H9 (cell line): ENCODE measurements around the gene SPTBN1. TPM values are rescaled to one million over a fixed set of nuclear protein-coding genes. Genes with fewer than 3 reads are reported as not detected.

Source experiments
- DNase-seq: peaks from one replicate; pipeline ENCODE4 v3.0.0-alpha.2; 2017
- H2AFZ ChIP-seq: one replicate; pipeline ENCODE4 v1.6.1; 2013; ENCODE audit warnings: mild to moderate bottlenecking, low read length, control low read depth, moderate library complexity
- H2AK5ac ChIP-seq: 2 replicates; pipeline ENCODE4 v1.6.1; 2013; ENCODE audit warnings: low read length, control low read depth, mixed read lengths; ENCODE audit not compliant: insufficient read length
- H2BK120ac ChIP-seq: one replicate; pipeline ENCODE4 v1.6.1; 2013; ENCODE audit warnings: low read depth, mild to moderate bottlenecking, low read length, control low read depth, inconsistent platforms; ENCODE audit not compliant: poor library complexity, severe bottlenecking
- H2BK12ac ChIP-seq: 2 replicates; pipeline ENCODE4 v1.6.1; 2013; ENCODE audit warnings: low read length, control low read depth, mixed read lengths, low read depth; ENCODE audit not compliant: insufficient read length
- H2BK15ac ChIP-seq: 2 replicates; pipeline ENCODE4 v1.6.1; 2013; ENCODE audit warnings: low read depth, low read length, control low read depth
- H2BK20ac ChIP-seq: one replicate; pipeline ENCODE4 v1.6.1; 2013; ENCODE audit warnings: low read depth, mild to moderate bottlenecking, low read length, control low read depth, inconsistent platforms; ENCODE audit not compliant: poor library complexity, severe bottlenecking
- H2BK5ac ChIP-seq: 2 replicates; pipeline ENCODE4 v1.6.1; 2013; ENCODE audit warnings: low read length, control low read depth, mixed read lengths; ENCODE audit not compliant: insufficient read length
- H3K14ac ChIP-seq: 2 replicates; pipeline ENCODE4 v1.6.1; 2013; ENCODE audit warnings: low read length, control low read depth; ENCODE audit not compliant: insufficient read depth
- H3K18ac ChIP-seq: 2 replicates; pipeline ENCODE4 v1.6.1; 2013; ENCODE audit warnings: low read depth, mild to moderate bottlenecking, mixed read lengths, low read length, control low read depth; ENCODE audit not compliant: insufficient read length
- H3K23ac ChIP-seq: 2 replicates; pipeline ENCODE4 v1.6.1; 2013; ENCODE audit warnings: low read length, control low read depth, mixed read lengths, low read depth; ENCODE audit not compliant: insufficient read length
- H3K23me2 ChIP-seq: 2 replicates; pipeline ENCODE4 v1.6.1; 2013; ENCODE audit warnings: low read depth, mild to moderate bottlenecking, mixed read lengths, low read length, control low read depth; ENCODE audit not compliant: insufficient read length, poor library complexity, severe bottlenecking
- H3K27ac ChIP-seq: 2 replicates; pipeline ENCODE4 v1.5.1; 2013; ENCODE audit warnings: low read length, control low read depth, mixed read lengths, low read depth; ENCODE audit not compliant: insufficient read length
- H3K27me3 ChIP-seq: 2 replicates; pipeline ENCODE4 v1.6.1; 2013; ENCODE audit warnings: low read length, control low read depth, inconsistent platforms; ENCODE audit not compliant: insufficient read depth
- H3K4ac ChIP-seq: 2 replicates; pipeline ENCODE4 v1.6.1; 2013; ENCODE audit warnings: low read depth, mild to moderate bottlenecking, control low read depth, inconsistent platforms, low read length, moderate library complexity
- H3K4me1 ChIP-seq: 2 replicates; pipeline ENCODE4 v1.6.1; 2013; ENCODE audit warnings: low read length, control low read depth, inconsistent platforms; ENCODE audit not compliant: insufficient read depth
- H3K4me2 ChIP-seq: 2 replicates; pipeline ENCODE4 v1.6.1; 2013; ENCODE audit warnings: low read length, control low read depth, mixed read lengths; ENCODE audit not compliant: insufficient read length, insufficient read depth
- H3K56ac ChIP-seq: 2 replicates; pipeline ENCODE4 v1.6.1; 2013; ENCODE audit warnings: low read depth, mild to moderate bottlenecking, mixed read lengths, low read length, control low read depth; ENCODE audit not compliant: insufficient read length
- H3K79me1 ChIP-seq: 2 replicates; pipeline ENCODE4 v1.6.1; 2013; ENCODE audit warnings: low read depth, mild to moderate bottlenecking, moderate library complexity, low read length, control low read depth, inconsistent platforms; ENCODE audit not compliant: insufficient read depth, poor library complexity, severe bottlenecking
- H3K79me2 ChIP-seq: 2 replicates; pipeline ENCODE4 v1.6.1; 2013; ENCODE audit warnings: low read length, control low read depth, inconsistent platforms; ENCODE audit not compliant: insufficient read depth
- H3K9ac ChIP-seq: 2 replicates; pipeline ENCODE4 v1.6.1; 2013; ENCODE audit warnings: low read length, control low read depth, mixed read lengths; ENCODE audit not compliant: insufficient read length; ENCODE audit errors: extremely low read depth
- H3K9me3 ChIP-seq: one replicate; pipeline ENCODE4 v1.6.1; 2013; ENCODE audit warnings: low read depth, low read length, inconsistent platforms; ENCODE audit not compliant: control insufficient read depth
- H3T11ph ChIP-seq: one replicate; pipeline ENCODE4 v1.6.1; 2013; ENCODE audit warnings: mild to moderate bottlenecking, low read length, control low read depth, inconsistent platforms
- H4K20me1 ChIP-seq: one replicate; pipeline ENCODE4 v1.6.1; 2013; ENCODE audit not compliant: control insufficient read depth, insufficient read length, insufficient read depth
- H4K5ac ChIP-seq: 2 replicates; pipeline ENCODE4 v1.6.1; 2013; ENCODE audit warnings: low read depth, mild to moderate bottlenecking, mixed read lengths, low read length, control low read depth; ENCODE audit not compliant: insufficient read length
- H4K8ac ChIP-seq: replicated peaks from 2 replicates; pipeline ENCODE4 v1.6.1; 2013; ENCODE audit warnings: low read length, control low read depth, mixed read lengths, low read depth; ENCODE audit not compliant: insufficient read length
- H4K91ac ChIP-seq: 2 replicates; pipeline ENCODE4 v1.6.1; 2013; ENCODE audit warnings: low read depth, mild to moderate bottlenecking, moderate library complexity, mixed read lengths, low read length, control low read depth; ENCODE audit not compliant: insufficient read length
- H3K27ac Mint-ChIP-seq, 3 experiments: 2 replicates in 2 of 3; 3 replicates in 1 of 3; pipeline ENCODE4 v1.8.0; 2020 to 2021; ENCODE audit warnings: mixed read lengths in 3 of 3, mild to moderate bottlenecking in 1 of 3, moderate library complexity in 1 of 3
- H3K27me3 Mint-ChIP-seq: 2 replicates; pipeline ENCODE4 v1.8.0; 2021; ENCODE audit warnings: low read depth, mild to moderate bottlenecking, moderate library complexity, mixed read lengths
- H3K36me3 Mint-ChIP-seq, 3 experiments: 2 replicates in 2 of 3; 3 replicates in 1 of 3; pipeline ENCODE4 v1.8.0; 2020 to 2021; ENCODE audit warnings: low read depth in 3 of 3, mixed read lengths in 3 of 3; ENCODE audit not compliant: insufficient read depth in 1 of 3
- H3K4me1 Mint-ChIP-seq, 2 experiments: 2 replicates each; pipeline ENCODE4 v1.8.0; 2020; ENCODE audit warnings: mixed read lengths in 2 of 2
- H3K4me3 Mint-ChIP-seq, 2 experiments: 2 replicates in 1 of 2; 3 replicates in 1 of 2; pipeline ENCODE4 v1.8.0; 2020 to 2021; ENCODE audit warnings: mild to moderate bottlenecking in 2 of 2, mixed read lengths in 2 of 2, moderate library complexity in 1 of 2
- H3K9me3 Mint-ChIP-seq, 2 experiments: 2 replicates in 1 of 2; 3 replicates in 1 of 2; pipeline ENCODE4 v1.8.0; 2020; ENCODE audit warnings: mild to moderate bottlenecking in 2 of 2, mixed read lengths in 2 of 2, moderate library complexity in 1 of 2
- WGBS: extraction: QIAGEN DNeasy Blood & Tissue Kit; methylation state at CpG from one replicate; pipeline ENCODE4 v1.1.7; 2013; ENCODE audit warnings: missing lambda C conversion rate, low lambda C conversion rate, mixed read lengths; ENCODE audit not compliant: insufficient read length; ENCODE audit errors: extremely low coverage; 5-methylcytosine and 5-hydroxymethylcytosine counted together
- total RNA-seq: library from RNA; stranded (reverse); gene quantifications from 2 replicates; pipeline ENCODE4 v1.2.1, GENCODE V29; 2021
- TF ChIP-seq, protein P1 (sequence below): fragments of 200-600 bp; sonication (generic); conservative IDR thresholded peaks from 3 replicates; pipeline ENCODE4 v1.8.0; 2021; ENCODE audit warnings: antibody characterized with exemption, mild to moderate bottlenecking

The SPTBN1 gene
- total RNA-seq, 1 experiment from 2014 or later, result 164 TPM

DNA sequence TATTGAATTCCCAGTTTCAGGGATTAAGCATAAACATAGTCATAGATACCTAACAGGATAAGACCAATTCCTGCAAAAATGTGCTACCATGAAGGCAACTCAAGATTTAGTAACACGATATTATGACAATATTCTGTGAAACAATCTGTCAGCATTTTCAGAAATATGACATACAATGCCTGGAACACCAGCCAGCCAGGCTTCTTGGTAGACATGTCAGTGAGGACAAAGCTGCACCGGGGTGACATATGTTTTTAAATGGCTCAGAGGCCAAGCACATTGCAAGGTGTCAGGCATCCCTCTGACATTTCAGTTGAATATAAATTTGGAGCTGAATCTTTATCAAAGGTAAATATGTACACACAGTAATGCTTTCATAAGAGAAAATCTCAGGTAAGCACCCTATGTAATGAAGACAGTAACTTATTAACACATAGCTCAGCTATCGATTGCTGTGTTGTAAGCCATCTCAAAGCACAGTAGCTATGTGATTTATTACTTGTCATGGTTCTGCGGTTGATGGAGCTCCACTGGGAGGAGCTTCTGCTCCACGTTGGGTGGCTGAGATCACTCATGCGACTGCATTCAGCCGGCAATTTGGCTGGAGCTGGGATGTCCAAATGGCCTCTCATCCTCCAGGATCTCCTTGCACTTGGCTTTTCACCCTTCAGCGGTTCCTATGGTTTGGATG is 235.5 kb downstream of the SPTBN1 start:
- H4K20me1 ChIP-seq, result no peaks in the 10 kb centered on the region

More for the DNA sequence above, 235.5 kb downstream of the SPTBN1 start:
- Mint-ChIP-seq H3K27me3 (0 out of 2 replicates have a peak, but pooled peaks cover 3% of the 10 kb centered on the region), H3K9me3 (no peaks in the 10 kb centered on the region), H3K36me3 (no peaks in the 10 kb centered on the region), H3K4me3 (no peak overlapping the region), H3K27ac (no peak overlapping the region), H3K4me1 (no peaks in the 10 kb centered on the region)
- Histone ChIP-seq H3K27me3 (no peaks in the 10 kb centered on the region), H2BK20ac (no peak overlapping the region), H2AFZ (no peak overlapping the region), H3K9me3 (no peaks in the 10 kb centered on the region), H3K18ac (no peak overlapping the region), H3K4me2 (no peak overlapping the region), H3K23me2 (no peaks in the 10 kb centered on the region), H3K79me1 (no peaks in the 10 kb centered on the region), H3K27ac (no peak overlapping the region), H2BK5ac (no peak overlapping the region), H4K91ac (no peak overlapping the region), H2BK15ac (no peak overlapping the region), H3K4me1 (no peaks in the 10 kb centered on the region), H3K14ac (no peak overlapping the region), H2BK120ac (no peak overlapping the region), H4K8ac (no peak overlapping the region), H3K23ac (no peak overlapping the region), H4K5ac (no peak overlapping the region), H2AK5ac (no peak overlapping the region), H3K4ac (no peak overlapping the region), H3K9ac (no peak overlapping the region), H2BK12ac (no peak overlapping the region), H3T11ph (no peak overlapping the region), H3K56ac (no peak overlapping the region), H3K79me2 (no peaks in the 10 kb centered on the region)
- no peak for DNase-seq
- no CpG with 5 or more reads among the region's 8 CpGs for WGBS
- TF ChIP-seq, protein P1, sequence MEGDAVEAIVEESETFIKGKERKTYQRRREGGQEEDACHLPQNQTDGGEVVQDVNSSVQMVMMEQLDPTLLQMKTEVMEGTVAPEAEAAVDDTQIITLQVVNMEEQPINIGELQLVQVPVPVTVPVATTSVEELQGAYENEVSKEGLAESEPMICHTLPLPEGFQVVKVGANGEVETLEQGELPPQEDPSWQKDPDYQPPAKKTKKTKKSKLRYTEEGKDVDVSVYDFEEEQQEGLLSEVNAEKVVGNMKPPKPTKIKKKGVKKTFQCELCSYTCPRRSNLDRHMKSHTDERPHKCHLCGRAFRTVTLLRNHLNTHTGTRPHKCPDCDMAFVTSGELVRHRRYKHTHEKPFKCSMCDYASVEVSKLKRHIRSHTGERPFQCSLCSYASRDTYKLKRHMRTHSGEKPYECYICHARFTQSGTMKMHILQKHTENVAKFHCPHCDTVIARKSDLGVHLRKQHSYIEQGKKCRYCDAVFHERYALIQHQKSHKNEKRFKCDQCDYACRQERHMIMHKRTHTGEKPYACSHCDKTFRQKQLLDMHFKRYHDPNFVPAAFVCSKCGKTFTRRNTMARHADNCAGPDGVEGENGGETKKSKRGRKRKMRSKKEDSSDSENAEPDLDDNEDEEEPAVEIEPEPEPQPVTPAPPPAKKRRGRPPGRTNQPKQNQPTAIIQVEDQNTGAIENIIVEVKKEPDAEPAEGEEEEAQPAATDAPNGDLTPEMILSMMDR, result no peak
